AG04449 (cell line): ENCODE results near the gene ITGA6.
A peak's percentile ranks its signal among the peaks of the same experiment; 100 is the strongest.

Source experiments
- CTCF ChIA-PET: fragments of 350-600 bp; formaldehyde crosslinking; extraction: SDS; loops from one replicate; lab custom pipeline; 2021; ENCODE audit warnings: antibody characterized with exemption; lab: Yijun Ruan, JAX
- POLR2A ChIA-PET: fragments of 400-600, 350-600 bp; formaldehyde crosslinking; extraction: SDS; loops from one replicate; lab custom pipeline; 2020; ENCODE audit warnings: antibody characterized with exemption, inconsistent platforms; lab: Yijun Ruan, JAX
- DNase-seq: peaks from one replicate; pipeline ENCODE4 v3.0.0-alpha.2; 2010; ENCODE audit warnings: low read depth, low spot score
- H3K4me3 ChIP-seq: 2 replicates; pipeline ENCODE4 v1.5.1; 2011; ENCODE audit warnings: low read depth, mild to moderate bottlenecking, control low read depth, low read length
- TF ChIP-seq, protein P1 (sequence below): IDR thresholded peaks from one replicate; pipeline ENCODE4 v1.5.1; 2011; ENCODE audit warnings: mild to moderate bottlenecking, moderate library complexity, low read length, control low read depth, inconsistent platforms; ENCODE audit not compliant: insufficient read depth; ENCODE audit errors: missing control alignments

ITGA6 gene

GRCh38 chr2:172489681-172490080 lies 62.3 kb downstream of the ITGA6 start:
- TF ChIP-seq, protein P1, sequence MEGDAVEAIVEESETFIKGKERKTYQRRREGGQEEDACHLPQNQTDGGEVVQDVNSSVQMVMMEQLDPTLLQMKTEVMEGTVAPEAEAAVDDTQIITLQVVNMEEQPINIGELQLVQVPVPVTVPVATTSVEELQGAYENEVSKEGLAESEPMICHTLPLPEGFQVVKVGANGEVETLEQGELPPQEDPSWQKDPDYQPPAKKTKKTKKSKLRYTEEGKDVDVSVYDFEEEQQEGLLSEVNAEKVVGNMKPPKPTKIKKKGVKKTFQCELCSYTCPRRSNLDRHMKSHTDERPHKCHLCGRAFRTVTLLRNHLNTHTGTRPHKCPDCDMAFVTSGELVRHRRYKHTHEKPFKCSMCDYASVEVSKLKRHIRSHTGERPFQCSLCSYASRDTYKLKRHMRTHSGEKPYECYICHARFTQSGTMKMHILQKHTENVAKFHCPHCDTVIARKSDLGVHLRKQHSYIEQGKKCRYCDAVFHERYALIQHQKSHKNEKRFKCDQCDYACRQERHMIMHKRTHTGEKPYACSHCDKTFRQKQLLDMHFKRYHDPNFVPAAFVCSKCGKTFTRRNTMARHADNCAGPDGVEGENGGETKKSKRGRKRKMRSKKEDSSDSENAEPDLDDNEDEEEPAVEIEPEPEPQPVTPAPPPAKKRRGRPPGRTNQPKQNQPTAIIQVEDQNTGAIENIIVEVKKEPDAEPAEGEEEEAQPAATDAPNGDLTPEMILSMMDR, result no peak
- POLR2A ChIA-PET, result no interaction called here
- DNase-seq, result peak; percentile 9
- CTCF ChIA-PET, result interaction anchor here (1.2 to 22.2 kb wide), 2 partner anchors 26 to 383 kb away, joined by 3 to 229 read pairs; no protein-coding TSS in a partner anchor
- H3K4me3 ChIP-seq, result no peak overlapping the region

- TF ChIP-seq, protein P1, result no peak
- no peak overlapping the region for H3K4me3 ChIP-seq
- ChIA-PET CTCF (interaction anchor here (1.7 to 3.1 kb wide), 4 partner anchors 11 to 369 kb away, joined by 4 to 19 read pairs (median 6); no protein-coding TSS in a partner anchor), POLR2A (no interaction called here)
- DNase-seq, result no peak
Observed at GRCh38 chr2:172496160-172496608, 68.8 kb downstream of the ITGA6 start.

DNA sequence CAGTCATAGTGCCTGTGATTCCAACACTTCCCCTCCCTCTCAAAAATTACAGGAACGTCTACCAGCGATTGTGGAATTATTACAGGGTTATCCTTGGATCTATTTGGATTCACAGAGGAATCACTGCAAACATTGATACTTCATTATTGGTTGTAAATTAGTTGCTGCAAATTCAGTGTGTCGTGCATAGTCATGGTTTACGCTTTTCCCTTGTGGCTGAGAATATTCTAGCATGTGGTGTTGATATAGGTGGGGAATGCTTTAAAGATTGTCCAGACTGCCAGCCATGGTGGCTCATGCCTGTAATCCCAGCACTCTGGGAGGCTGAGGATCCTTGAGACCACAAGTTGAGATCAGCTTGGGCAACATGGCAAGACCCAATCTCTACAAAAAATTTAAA lies 79.8 kb downstream of the ITGA6 start:
- CTCF ChIA-PET, result no interaction called here

GRCh38 chr2:172510088-172510487 lies 82.7 kb downstream of the ITGA6 start:
- POLR2A ChIA-PET, result no interaction called here
- DNase-seq, result no peak
- TF ChIP-seq, protein P1, result no peak

More for the DNA sequence above, 79.8 kb downstream of the ITGA6 start:
- POLR2A ChIA-PET, result no interaction called here
- H3K4me3 ChIP-seq, result no peak overlapping the region
- TF ChIP-seq, protein P1, result no peak
- no peak for DNase-seq

GRCh38 chr2:172510548-172510947 lies 83.2 kb downstream of the ITGA6 start:
- POLR2A ChIA-PET, result no interaction called here
- no peak for DNase-seq
- no peak overlapping the region for H3K4me3 ChIP-seq
- TF ChIP-seq, protein P1, result no peak
- CTCF ChIA-PET, result interaction anchor here (1.2 kb wide), 1 partner anchor 44 kb away, joined by 4 read pairs; no protein-coding TSS in a partner anchor

More at GRCh38 chr2:172510088-172510487, 82.7 kb downstream of the ITGA6 start:
- H3K4me3 ChIP-seq, result no peak overlapping the region
- CTCF ChIA-PET, result interaction anchor here (1.0 kb wide), 1 partner anchor 338 kb away, joined by 3 read pairs; no protein-coding TSS in a partner anchor

DNA sequence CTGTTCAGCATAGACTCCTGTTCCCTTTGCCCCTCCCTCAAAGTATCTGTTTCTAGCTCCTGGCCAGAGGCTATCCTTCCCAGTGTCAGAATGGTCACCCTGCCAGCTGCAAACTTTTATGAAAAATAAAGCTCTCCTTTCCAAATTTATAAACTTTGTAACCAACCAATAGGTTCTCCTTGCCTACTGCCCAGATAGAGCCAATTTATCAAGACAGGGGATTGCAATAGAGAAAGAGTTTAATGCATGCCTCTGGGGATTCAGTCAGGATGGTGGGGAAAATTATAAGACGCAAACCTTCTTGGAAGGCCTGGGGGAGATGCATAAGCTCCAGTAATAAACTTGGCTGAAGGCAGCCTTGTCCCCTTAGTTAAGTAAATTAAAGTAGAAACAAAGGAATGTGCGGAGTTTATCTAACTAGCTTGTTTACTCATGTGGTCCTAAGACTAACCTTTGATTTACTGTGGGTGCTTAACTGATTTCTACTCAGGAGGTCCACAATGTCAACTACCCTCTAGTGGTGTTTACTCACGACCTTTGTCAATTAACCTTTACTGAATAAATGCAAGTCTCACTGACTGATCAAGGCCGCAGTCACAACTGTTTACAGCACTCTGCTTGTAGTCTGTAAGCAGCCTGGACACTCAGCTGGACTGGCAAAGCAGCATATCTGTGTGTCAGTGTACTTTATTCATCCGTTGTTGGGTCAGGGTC lies 85.6 kb downstream of the ITGA6 start:
- ChIA-PET CTCF (no interaction called here), POLR2A (no interaction called here)
- no peak for DNase-seq
- no peak overlapping the region for H3K4me3 ChIP-seq
- TF ChIP-seq, protein P1, result no peak
